ENCODE results near the gene ITGA1. TPM values are rescaled to one million over a fixed set of nuclear protein-coding genes. Genes with fewer than 3 reads are reported as not detected.

ITGA1 gene
- polyA plus RNA-seq, 1 donor (not counting 4 experiments of a cell fraction or from before 2014, with no cell fraction given) = 1.4 TPM

- H3K4me3 ChIP-seq (ENCODE audit: control insufficient read depth in 2 of 3, extremely low read depth in 1 of 3, insufficient read depth in 2 of 3, low read depth in 1 of 3, low read length in 3 of 3) = no peak overlapping the region
- H4K20me1 ChIP-seq (ENCODE audit: control insufficient read depth, extremely low read depth, insufficient read depth, low read length) = no peaks in the 10 kb centered on the region
- peaks cover 7% of the 10 kb centered on the region for H3K4me1 ChIP-seq (ENCODE audit: control insufficient read depth, extremely low read depth, insufficient read depth, low read length)
- no peak for TF ChIP-seq EZH2 (IDR thresholded peaks at IDR 0.05; ENCODE audit: low read length)
- TF ChIP-seq CTCF (optimal IDR thresholded peaks at IDR 0.05 in 1 of 3, IDR thresholded peaks at IDR 0.05 in 1 of 3, conservative IDR thresholded peaks at IDR 0.05 in 1 of 3; ENCODE audit: extremely low read depth in 1 of 3, insufficient read depth in 2 of 3, low read length in 3 of 3) = no peak
- H3K27me3 ChIP-seq (ENCODE audit: control insufficient read depth, extremely low read depth, insufficient read depth, low read length) = no peaks in the 10 kb centered on the region
- H3K79me2 ChIP-seq (ENCODE audit: control insufficient read depth, insufficient read depth, low read length) = no peaks in the 10 kb centered on the region
- dilution Hi-C loops (cut with MboI; ENCODE audit: extremely low pct_ligation_motif_present, low sequenced_read_pairs) = no loop called here
- H3K9me3 ChIP-seq (ENCODE audit: control insufficient read depth, low read depth, low read length) = no peaks in the 10 kb centered on the region
- H3K27ac ChIP-seq (ENCODE audit: control insufficient read depth, insufficient read depth, low read length) = no peak overlapping the region
- no peak overlapping the region for H3K9ac ChIP-seq (ENCODE audit: control insufficient read depth, extremely low read depth, insufficient read depth, low read length)
- FAIRE-seq (no peak), DNase-seq (ENCODE audit: low read depth, low spot score) (no peak)
- peaks cover 0 to 3% of the 10 kb centered on the region in 2 experiments for H3K36me3 ChIP-seq (ENCODE audit: control insufficient read depth in 2 of 2, extremely low read depth in 1 of 2, insufficient read depth in 2 of 2, low read length in 2 of 2)
- H2AFZ ChIP-seq (ENCODE audit: control insufficient read depth, low read length) = no peak overlapping the region
- no peaks in the 10 kb centered on the region for H3K9me1 ChIP-seq (ENCODE audit: control insufficient read depth, extremely low read depth, insufficient read depth, low read length)
- H3K4me2 ChIP-seq (ENCODE audit: control insufficient read depth, extremely low read depth, insufficient read depth, low read depth, low read length) = no peak overlapping the region
These were observed 80.7 kb downstream of the ITGA1 start for GRCh38 chr5:52868417-52868816.

- peaks cover 7% of the 10 kb centered on the region for H3K4me1 ChIP-seq (ENCODE audit: control insufficient read depth, extremely low read depth, insufficient read depth, low read length)
- no peak overlapping the region for H3K27ac ChIP-seq (ENCODE audit: control insufficient read depth, insufficient read depth, low read length)
- H3K4me2 ChIP-seq (ENCODE audit: control insufficient read depth, extremely low read depth, insufficient read depth, low read depth, low read length) = no peak overlapping the region
- no peaks in the 10 kb centered on the region for H3K9me3 ChIP-seq (ENCODE audit: control insufficient read depth, low read depth, low read length)
- dilution Hi-C loops (cut with MboI; ENCODE audit: extremely low pct_ligation_motif_present, low sequenced_read_pairs) = no loop called here
- peaks cover 0 to 3% of the 10 kb centered on the region in 2 experiments for H3K36me3 ChIP-seq (ENCODE audit: control insufficient read depth in 2 of 2, extremely low read depth in 1 of 2, insufficient read depth in 2 of 2, low read length in 2 of 2)
- H2AFZ ChIP-seq (ENCODE audit: control insufficient read depth, low read length) = no peak overlapping the region
- no peaks in the 10 kb centered on the region for H4K20me1 ChIP-seq (ENCODE audit: control insufficient read depth, extremely low read depth, insufficient read depth, low read length)
- H3K9ac ChIP-seq (ENCODE audit: control insufficient read depth, extremely low read depth, insufficient read depth, low read length) = no peak overlapping the region
- H3K27me3 ChIP-seq (ENCODE audit: control insufficient read depth, extremely low read depth, insufficient read depth, low read length) = no peaks in the 10 kb centered on the region
- H3K4me3 ChIP-seq (ENCODE audit: control insufficient read depth in 2 of 3, extremely low read depth in 1 of 3, insufficient read depth in 2 of 3, low read depth in 1 of 3, low read length in 3 of 3) = no peak overlapping the region
- no peaks in the 10 kb centered on the region for H3K9me1 ChIP-seq (ENCODE audit: control insufficient read depth, extremely low read depth, insufficient read depth, low read length)
- H3K79me2 ChIP-seq (ENCODE audit: control insufficient read depth, insufficient read depth, low read length) = no peaks in the 10 kb centered on the region
- FAIRE-seq = no peak
- DNase-seq (ENCODE audit: low read depth, low spot score) = no peak
- TF ChIP-seq CTCF (optimal IDR thresholded peaks at IDR 0.05 in 1 of 3, IDR thresholded peaks at IDR 0.05 in 1 of 3, conservative IDR thresholded peaks at IDR 0.05 in 1 of 3; ENCODE audit: extremely low read depth in 1 of 3, insufficient read depth in 2 of 3, low read length in 3 of 3) (no peak), EZH2 (IDR thresholded peaks at IDR 0.05; ENCODE audit: low read length) (no peak)
These were observed 81.7 kb downstream of the ITGA1 start for GRCh38 chr5:52869391-52869790.
